DMS153 (cell line): ENCODE results near the gene B4GALT2.

ENCODE experiments used
- DNase-seq: peaks from one replicate; lab custom pipeline; 2025; lab: John Stamatoyannopoulos, UW

B4GALT2 gene

DNA sequence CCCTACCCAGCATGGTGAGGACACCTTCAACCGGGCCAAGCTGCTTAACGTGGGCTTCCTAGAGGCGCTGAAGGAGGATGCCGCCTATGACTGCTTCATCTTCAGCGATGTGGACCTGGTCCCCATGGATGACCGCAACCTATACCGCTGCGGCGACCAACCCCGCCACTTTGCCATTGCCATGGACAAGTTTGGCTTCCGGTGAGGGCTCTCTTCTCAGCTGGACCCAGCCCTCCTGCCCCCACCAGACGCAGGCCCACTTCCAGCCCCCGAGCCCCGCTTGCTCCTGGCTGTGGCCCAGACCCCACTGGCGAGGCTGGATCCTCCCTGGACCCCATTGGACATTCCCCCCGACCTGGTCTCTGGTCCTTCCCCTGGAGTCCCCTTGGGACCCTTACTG is 5.8 kb downstream of the B4GALT2 start:
- DNase-seq: no peak

DNA sequence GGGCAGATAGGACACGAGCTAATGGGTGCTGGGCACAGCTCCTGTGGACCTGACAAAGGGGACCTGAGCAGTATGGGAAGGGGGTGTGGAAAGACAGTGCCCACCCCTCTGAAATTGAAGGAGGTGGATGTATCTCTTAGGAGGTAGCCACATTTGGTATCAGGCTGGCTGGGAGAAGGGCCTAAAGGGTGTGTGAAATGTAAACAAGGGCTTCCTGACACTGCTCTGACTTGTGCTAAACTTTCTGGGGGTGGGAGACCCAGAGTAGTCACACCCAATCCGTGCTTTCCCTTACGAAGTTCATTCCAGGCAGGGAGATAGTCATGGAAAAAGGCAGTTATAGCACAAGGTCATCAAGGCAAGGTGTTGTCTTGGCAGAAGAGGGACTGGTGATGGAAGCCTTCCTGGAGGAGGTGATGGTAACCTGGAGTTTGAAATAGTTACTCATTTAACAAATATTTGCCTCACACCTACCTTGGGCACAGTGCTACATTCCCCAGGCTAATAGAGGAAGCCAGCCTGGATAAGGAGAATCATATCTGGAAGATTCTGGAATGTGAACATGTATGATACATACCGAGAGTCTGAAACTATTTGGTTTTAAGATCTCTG is 7.1 kb downstream of the B4GALT2 start:
- no peak for DNase-seq

DNA sequence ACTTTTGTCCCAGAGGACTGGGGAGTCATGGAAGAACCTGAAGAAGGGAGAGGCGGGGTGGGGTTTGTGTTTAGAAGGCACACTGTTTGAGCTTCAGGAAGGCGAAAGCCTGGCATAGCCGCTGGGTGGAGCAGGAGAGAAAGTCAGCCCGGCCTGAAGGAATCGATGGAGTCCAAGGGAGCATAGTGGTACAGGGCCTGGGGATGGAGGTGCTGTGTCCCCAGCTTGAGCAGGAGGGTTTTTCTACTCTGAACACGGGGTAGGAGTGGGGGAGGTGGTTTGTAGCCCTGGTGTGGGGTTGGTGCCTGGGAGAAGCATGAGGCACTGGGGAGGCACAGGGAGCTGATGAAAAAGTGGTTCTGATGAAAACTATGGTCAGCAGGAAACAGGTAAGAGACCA is 7.7 kb downstream of the B4GALT2 start:
- DNase-seq: no peak

- DNase-seq: no peak
These were observed 8.3 kb downstream of the B4GALT2 start for GRCh38 chr1:43987159-43987902.

- no peak for DNase-seq
These were observed 11.5 kb downstream of the B4GALT2 start for GRCh38 chr1:43990271-43991199.

DNA sequence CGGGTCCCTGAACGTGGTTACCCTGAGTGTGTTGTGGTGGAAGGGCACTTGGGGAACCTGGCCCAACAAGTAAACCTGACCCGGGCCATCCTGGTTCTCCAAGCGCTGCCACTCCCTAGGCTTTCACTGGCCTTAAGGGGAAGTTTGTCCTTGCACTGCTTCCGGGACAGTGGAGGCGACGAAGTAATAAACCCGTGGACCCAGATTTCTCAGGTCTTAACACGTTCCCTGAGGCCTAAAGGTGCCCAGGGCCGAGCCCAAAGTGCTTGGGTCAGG is 12.1 kb downstream of the B4GALT2 start:
- no peak for DNase-seq

DNA sequence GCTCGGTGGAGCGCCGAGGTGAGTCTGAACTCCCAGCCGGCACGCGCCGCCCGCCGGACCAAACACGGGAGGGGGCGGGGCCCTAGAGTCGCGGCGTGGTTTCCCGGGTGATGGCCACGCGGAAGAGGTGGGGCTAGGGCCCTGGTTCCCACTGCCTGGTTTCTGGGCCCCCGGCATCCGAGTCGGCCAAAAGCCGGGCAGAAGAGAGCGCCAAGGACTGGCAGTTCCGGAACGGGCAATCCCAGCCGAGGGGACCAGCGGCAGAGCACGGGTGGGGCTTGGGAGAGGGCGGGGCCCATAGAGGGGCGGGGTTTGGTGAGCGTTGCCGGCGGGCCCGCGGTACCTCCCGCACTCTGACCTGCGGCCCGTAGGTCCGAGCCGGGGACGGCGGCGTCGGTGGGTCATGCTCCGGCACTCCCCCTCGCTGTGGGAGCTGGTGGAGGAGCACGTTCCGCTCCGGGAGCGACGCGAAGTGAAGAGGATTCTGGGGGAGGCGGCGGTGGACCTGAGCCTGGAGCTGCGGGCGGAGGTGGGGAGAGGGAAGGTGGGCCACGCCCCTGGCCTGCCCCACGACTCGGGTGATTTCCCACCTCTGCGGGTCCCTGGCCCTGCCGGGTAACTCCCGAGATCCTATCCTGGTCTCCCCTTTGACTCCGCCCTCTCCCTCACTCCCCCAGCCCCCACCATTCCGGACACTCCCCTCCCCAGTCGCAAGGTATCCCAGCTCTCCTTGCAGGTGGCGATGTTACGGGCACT is 12.6 kb downstream of the B4GALT2 start, which contains the start of gene CCDC24:
CCDC24 (plus strand) TSS at position 124 of the 756 bp plus-strand sequence; CDS start at position 404, 280 bp downstream.
- DNase-seq: peak; percentile 82

- DNase-seq: no peak
These were observed 13.4 kb downstream of the B4GALT2 start for GRCh38 chr1:43992232-43992995.

DNA sequence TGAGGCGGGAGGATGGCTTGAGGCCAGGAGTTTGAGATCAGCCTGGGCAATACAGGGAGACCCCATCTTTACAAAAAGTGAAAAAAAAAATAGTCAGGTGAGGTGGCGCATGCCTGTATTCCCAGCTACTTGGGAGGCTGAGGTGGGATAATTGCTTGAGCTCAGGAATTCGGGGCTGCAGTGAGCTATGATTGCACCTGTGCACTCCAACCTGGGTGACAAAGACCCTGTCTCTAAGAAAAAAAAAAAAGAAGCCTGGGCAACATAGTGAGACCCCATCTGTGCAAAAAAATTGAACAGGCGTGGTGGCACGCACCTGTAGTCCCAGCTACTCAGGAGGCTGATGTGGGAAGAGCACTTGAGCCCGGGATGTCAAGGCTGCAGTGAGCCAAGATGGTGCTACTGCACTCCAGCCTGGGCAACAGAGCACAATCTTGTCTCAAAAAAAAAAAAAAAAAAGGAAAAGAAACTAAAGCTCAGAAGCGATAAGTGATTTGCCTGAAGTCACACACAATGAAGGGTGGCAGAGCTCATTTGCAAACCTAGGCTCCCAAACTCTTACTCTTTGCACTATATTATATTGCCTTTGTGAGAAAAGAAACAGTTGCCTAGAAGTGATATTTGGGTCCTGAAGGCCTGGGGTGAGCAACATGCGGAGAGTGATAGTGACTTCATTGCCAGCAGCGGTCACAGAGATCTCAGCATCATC is 14.3 kb downstream of the B4GALT2 start:
- no peak for DNase-seq

DNA sequence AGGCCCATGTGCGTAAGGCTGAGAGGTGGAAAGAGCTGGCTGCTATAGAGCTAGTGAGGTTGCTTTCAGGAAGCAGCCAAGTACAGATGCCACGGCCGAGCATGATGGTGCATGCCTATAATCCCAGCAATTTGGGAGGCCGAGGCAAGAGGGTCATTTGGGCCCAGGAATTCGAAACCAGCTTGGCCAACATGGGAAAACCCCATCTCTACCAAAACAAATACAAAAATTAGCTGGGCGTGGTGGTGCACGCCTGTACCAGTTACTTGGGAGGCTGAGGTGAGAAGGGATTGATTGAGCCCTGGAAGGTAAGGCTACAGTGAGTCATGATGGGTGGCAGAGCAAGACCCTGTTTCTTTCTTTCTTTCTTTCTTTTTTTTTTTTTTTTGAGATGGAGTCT is 15.1 kb downstream of the B4GALT2 start:
- DNase-seq: no peak

DNA sequence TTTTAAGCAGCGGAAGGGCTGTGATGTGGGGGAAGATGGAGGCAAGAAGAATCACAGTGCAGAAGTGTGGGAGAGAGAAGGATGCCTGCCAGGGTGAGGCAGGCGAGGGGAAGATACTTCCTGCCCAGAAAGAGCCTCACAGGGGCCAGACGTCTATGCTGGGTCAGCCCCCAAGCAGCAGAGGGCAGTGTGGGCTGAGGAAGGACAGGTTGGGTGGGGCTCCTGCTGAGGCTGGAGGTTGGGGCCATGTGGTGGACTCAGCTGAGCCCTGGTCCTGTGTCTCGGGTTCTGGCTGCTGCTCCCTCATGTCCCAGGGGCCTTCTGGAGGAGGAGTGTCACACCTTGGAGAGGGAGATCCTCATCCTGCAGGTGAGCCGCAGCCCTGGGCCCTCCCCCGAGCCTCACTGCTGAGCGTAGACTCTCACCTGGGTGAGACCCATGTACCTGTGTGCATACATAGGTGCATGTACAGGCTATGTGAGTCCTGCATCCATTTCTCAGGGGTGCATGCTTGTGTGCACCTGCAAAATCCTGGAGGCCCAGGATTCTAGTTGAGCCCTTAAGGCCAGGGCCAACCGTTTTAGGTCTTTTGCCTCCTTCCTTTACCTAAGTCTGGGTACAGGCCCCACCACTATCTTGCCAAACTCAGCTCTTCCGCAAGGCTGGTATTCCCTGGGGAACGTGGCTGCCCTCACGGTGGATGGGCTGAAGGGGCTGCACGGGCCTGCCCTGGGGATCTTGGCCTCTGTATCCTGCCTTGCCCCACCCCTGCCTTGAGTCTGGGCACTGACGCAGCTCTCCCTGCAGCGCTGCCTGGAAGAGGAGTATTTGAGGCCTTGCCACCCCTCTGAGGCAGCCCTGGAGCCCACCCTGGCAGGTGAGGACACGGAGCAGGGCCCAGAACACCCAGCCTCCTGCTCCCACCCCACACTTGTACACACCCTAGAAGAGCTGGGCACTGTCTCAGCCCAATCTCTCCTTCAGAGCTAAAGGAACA is 16.1 kb downstream of the B4GALT2 start:
- DNase-seq: peak; percentile 16

DNA sequence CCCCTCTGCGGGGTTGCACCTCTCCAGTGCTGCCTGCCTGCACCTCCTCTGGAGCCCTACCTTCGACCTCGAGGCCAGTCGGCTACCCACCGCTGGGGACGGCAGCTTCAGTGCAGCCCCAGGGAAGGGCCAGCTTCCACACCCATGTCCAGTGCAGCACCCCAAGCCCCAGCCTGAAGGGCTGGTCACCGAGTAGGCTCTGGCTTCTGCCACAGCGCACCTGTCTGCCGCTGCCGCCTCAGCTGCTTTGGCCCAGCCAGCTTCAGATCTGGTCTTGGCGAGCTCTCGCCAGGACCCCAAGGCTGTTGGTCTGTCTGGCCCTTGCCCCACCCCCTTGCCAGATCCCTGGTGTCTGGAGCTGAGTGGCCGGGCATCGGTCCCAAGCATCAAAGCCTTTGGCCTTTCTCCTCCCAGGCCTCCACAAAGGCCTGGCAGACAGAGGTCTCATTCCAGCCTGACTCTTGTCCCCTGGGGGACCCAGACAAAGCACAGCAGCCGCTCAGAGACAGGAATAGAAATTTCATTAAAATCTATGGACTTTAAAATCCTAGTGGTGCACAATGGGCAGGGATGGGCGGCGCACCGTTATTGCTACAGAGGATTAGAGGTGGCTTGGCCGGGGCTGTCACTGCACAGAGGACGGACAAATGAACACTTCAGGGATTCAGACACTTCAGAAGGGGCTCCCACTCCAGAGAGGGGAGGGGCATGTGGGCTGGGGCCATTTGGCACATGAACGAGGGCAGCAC is 17.1 kb downstream of the B4GALT2 start:
- no peak for DNase-seq

- no peak for DNase-seq
These were observed 17.7 kb downstream of the B4GALT2 start for GRCh38 chr1:43996733-43997115.

GRCh38 chr1:43997295-43997999 is 18.4 kb downstream of the B4GALT2 start:
- DNase-seq: peak; percentile 91

- no peak for DNase-seq
These were observed 19.0 kb downstream of the B4GALT2 start for GRCh38 chr1:43998000-43998378.

DNA sequence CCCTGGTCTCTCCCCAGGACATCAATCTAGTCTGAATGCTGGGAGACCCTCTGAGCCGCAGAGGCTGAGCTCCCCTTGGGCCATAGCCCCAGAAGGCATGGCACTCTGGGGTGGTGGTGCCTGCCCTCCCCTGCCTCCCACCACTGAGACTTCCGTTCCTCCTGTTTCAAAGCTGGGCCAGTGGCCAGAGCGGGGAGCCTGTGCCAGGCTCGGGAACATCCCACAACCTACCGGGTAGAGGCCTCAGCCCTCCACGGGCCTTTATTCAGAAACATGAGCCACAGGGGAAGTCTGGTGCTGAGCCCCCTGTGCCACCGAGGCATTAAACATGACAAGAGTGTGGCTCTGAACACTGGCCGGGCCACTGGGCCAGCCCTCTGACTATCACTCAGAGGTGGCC is 20.4 kb downstream of the B4GALT2 start:
- no peak for DNase-seq

- no peak for DNase-seq
These were observed 21.2 kb downstream of the B4GALT2 start for GRCh38 chr1:44000122-44000665.

GRCh38 chr1:44002165-44002564 is 23.2 kb downstream of the B4GALT2 start:
- DNase-seq: no peak
